ENCODE results near the gene PITRM1.

The PITRM1 gene

GRCh38 chr10:3148041-3148440 lies 24.5 kb downstream of the PITRM1 start:
- Histone ChIP-seq H3K4me2 (ENCODE audit: low read length) (no peak overlapping the region), H3K9me2 (ENCODE audit: low read depth, low read length) (no peaks in the 10 kb centered on the region), H2AFZ (ENCODE audit: low read length) (no peak overlapping the region), H3K4me3 (ENCODE audit: low read depth, low read length, poor library complexity, severe bottlenecking) (no peak overlapping the region), H3K27ac (ENCODE audit: low read depth, low read length, poor library complexity, severe bottlenecking) (no peak overlapping the region), H3K27me3 (ENCODE audit: insufficient read depth, low read length) (no peaks in the 10 kb centered on the region), H3K9me3 (ENCODE audit: low read length) (no peaks in the 10 kb centered on the region), H3K79me2 (ENCODE audit: insufficient read depth, low read length) (no peaks in the 10 kb centered on the region), H3K36me3 (ENCODE audit: insufficient read depth, low read length) (peaks cover 81% of the 10 kb centered on the region), H3K9ac (ENCODE audit: low read length) (no peak overlapping the region), H4K20me1 (ENCODE audit: insufficient read depth, low read length) (no peaks in the 10 kb centered on the region), H3K4me1 (ENCODE audit: insufficient read depth, low read length, severe bottlenecking) (no peaks in the 10 kb centered on the region), H3F3A (ENCODE audit: insufficient read depth, low read length) (no peaks in the 10 kb centered on the region; the same call in 1 of the 2 replicates)
- TF ChIP-seq CTCF (IDR thresholded peaks at IDR 0.05; ENCODE audit: low read length) (no peak), EZH2 (IDR thresholded peaks at IDR 0.05; ENCODE audit: borderline replicate concordance, low read length) (no peak)

- Histone ChIP-seq H3F3A (ENCODE audit: insufficient read depth, low read length) (no peaks in the 10 kb centered on the region; the same call in 1 of the 2 replicates), H3K4me1 (ENCODE audit: insufficient read depth, low read length, severe bottlenecking) (no peaks in the 10 kb centered on the region), H3K9ac (ENCODE audit: low read length) (no peak overlapping the region), H3K36me3 (ENCODE audit: insufficient read depth, low read length) (peaks cover 81% of the 10 kb centered on the region), H3K4me3 (ENCODE audit: low read depth, low read length, poor library complexity, severe bottlenecking) (no peak overlapping the region), H3K9me2 (ENCODE audit: low read depth, low read length) (no peaks in the 10 kb centered on the region), H3K27ac (ENCODE audit: low read depth, low read length, poor library complexity, severe bottlenecking) (no peak overlapping the region), H3K79me2 (ENCODE audit: insufficient read depth, low read length) (no peaks in the 10 kb centered on the region), H3K9me3 (ENCODE audit: low read length) (no peaks in the 10 kb centered on the region), H3K27me3 (ENCODE audit: insufficient read depth, low read length) (no peaks in the 10 kb centered on the region), H2AFZ (ENCODE audit: low read length) (no peak overlapping the region), H3K4me2 (ENCODE audit: low read length) (no peak overlapping the region), H4K20me1 (ENCODE audit: insufficient read depth, low read length) (no peaks in the 10 kb centered on the region)
- TF ChIP-seq EZH2 (IDR thresholded peaks at IDR 0.05; ENCODE audit: borderline replicate concordance, low read length) = no peak
- no peak for TF ChIP-seq CTCF (IDR thresholded peaks at IDR 0.05; ENCODE audit: low read length)
Measured at GRCh38 chr10:3147117-3147820, 25.3 kb downstream of the PITRM1 start.

GRCh38 chr10:3146289-3146688 lies 26.3 kb downstream of the PITRM1 start:
- Histone ChIP-seq H2AFZ (ENCODE audit: low read length) (no peak overlapping the region), H3F3A (ENCODE audit: insufficient read depth, low read length) (no peaks in the 10 kb centered on the region; the same call in 1 of the 2 replicates), H3K4me2 (ENCODE audit: low read length) (no peak overlapping the region), H3K4me3 (ENCODE audit: low read depth, low read length, poor library complexity, severe bottlenecking) (no peak overlapping the region), H3K27ac (ENCODE audit: low read depth, low read length, poor library complexity, severe bottlenecking) (no peak overlapping the region), H3K9ac (ENCODE audit: low read length) (no peak overlapping the region), H3K36me3 (ENCODE audit: insufficient read depth, low read length) (peaks cover 83% of the 10 kb centered on the region), H3K27me3 (ENCODE audit: insufficient read depth, low read length) (no peaks in the 10 kb centered on the region), H3K79me2 (ENCODE audit: insufficient read depth, low read length) (no peaks in the 10 kb centered on the region), H4K20me1 (ENCODE audit: insufficient read depth, low read length) (no peaks in the 10 kb centered on the region), H3K9me2 (ENCODE audit: low read depth, low read length) (no peaks in the 10 kb centered on the region), H3K4me1 (ENCODE audit: insufficient read depth, low read length, severe bottlenecking) (no peaks in the 10 kb centered on the region), H3K9me3 (ENCODE audit: low read length) (no peaks in the 10 kb centered on the region)
- TF ChIP-seq EZH2 (IDR thresholded peaks at IDR 0.05; ENCODE audit: borderline replicate concordance, low read length) (no peak), CTCF (IDR thresholded peaks at IDR 0.05; ENCODE audit: low read length) (no peak)
